HG03064 (cell line): ENCODE data around the gene CAGE1.
"Not testable (repeated sequence)": the region's sequence is repeated elsewhere in the genome, so short reads cannot be mapped to it uniquely, and the experiment has no call there.

Experiments used
- ATAC-seq: cut with Tn5 transposase; IDR thresholded peaks from one replicate; pipeline ENCODE4 v1.9.1; 2021; ENCODE audit warnings: low read depth; ENCODE audit not compliant: unreplicated experiment

Gene CAGE1

DNA sequence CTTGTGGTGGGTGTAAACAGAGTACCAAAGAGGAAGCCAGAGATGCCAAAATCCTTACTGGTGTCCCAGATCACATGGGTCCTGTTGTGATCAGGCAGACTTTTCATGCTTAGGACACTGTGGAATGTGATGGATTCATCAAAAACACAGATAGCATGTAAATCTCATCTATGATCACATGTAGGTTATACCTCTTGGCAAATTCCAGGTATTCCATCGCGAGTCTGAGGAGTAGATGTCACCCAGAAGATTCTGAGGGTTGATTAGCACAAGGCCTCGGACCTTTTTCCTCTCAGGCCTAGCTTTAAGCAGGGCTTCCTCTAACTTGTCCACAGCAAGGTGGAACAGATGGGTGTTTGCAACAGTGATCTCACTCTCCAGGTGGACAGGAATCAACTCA is 48.3 kb downstream of the CAGE1 start:
- no peak for ATAC-seq

DNA sequence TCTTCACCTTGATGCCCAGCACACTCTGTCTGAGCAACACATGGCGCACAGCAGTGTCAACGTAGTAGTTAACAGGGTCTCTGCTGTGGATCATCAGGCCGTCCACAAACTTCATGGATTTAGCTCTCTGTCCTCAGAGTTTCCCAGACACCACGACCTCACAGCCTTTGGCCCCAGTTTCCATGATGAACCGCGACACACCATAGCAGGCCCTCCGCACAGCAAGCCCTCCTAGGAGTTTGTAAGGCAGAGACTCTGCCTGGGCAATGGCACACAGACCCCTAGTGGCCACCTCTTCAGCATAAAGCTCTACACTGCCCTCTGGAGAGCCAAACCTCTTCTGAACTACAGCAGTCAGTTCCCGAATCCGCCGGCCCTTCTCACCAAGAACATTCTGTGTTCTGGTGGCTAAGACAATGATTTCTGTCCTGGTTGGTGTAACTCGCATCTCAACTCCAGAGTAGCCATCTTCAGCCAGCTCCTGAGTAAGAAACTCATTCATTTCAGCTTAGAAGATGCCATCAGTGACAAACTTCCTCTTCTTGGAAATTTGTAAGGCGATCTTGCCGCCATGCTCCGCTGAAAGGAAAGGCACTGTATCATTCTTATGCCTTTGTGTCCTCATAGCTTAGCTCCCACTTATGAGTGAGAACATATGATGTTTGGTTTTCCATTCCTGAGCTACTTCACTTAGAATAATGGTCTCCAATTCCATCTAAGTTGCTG is 50.4 kb downstream of the CAGE1 start:
- not testable (repeated sequence) for ATAC-seq

DNA sequence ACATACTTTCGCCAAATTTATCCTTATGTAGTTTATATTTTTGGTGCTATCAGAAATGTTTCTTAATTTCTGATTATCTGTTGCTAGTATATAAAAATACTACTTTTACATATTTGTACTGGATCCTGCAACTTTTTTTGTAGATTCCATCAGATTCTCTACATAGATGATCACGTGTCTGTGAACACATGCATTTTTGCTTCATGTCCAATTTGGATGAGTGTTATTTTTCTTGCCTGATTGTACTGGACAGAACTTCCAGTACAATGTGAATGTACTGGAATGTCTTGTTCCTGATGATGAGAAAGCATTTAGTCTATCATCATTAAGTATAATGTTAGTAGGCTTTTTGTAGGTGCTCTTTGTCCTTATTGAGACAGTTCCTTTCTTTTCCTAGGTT is 51.5 kb downstream of the CAGE1 start:
- ATAC-seq, result no peak

DNA sequence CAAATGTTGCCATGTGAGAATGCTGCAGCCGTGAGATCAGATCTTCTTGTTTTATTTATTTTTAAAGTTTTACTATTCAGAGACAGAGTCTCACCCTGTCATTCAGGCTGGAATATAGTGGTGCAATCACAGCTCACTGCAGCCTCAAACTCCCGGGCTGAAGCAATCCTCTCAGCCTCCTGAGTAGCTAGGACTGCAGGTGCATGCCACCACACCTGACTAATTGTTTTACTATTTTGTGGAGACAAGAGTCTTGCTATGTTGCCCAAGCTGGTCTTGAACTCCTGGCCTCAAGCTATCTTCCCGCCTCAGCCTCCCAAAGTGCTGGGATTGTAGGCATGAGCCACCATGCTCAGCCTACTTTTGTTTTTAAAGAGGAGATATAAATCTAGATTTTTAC is 54.0 kb downstream of the CAGE1 start:
- no peak for ATAC-seq

DNA sequence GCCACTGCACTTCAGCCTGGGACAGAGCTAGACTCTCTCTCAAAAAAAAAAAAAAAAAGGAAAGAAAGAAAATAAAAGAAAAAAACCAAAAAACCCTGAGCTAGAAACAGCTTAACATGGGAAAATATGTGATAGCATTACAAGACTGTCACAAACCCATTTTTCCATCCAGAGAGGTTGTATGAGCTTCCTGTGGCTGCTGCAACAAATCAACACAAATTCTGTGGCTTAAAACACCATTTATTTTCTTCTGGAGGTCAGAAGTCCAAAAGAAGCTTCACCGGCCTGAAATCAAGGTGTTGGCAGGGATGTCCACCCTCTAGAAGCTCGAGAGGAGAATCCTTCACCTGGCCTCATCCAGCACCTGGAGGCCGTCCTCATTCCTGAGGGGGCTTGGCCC is 54.9 kb downstream of the CAGE1 start:
- ATAC-seq, result no peak

DNA sequence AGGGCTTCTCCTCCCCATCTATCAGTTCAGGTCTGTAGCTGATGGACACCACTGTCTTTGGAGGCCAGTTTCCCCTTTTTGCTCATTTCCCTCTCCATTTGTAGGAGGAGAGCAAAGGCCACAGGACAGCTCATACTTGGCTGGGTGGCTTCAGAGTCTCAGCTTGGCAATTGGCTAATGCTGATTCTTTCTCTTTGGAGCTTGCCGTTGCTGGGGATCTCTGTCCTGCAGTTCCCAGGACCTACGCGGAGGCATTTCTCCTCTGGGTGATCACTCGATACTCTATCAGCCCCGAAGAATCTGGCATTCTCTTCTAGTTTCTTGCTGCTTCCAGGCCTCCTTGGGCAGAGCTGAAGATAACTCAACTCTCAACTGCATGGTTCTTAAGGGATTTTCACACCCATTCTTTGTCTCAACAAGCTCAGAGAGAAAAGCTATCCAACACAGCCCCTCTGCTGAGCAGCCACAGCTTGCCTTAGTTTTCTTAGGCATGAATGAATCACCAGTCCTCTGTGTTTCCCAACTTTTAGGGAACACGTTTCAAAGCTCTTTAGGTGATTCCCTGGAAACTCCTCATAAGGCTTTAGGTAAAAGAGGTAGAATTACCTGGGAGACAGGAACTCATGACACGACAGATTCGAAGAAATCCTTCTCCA is 57.3 kb downstream of the CAGE1 start:
- ATAC-seq, result no peak

DNA sequence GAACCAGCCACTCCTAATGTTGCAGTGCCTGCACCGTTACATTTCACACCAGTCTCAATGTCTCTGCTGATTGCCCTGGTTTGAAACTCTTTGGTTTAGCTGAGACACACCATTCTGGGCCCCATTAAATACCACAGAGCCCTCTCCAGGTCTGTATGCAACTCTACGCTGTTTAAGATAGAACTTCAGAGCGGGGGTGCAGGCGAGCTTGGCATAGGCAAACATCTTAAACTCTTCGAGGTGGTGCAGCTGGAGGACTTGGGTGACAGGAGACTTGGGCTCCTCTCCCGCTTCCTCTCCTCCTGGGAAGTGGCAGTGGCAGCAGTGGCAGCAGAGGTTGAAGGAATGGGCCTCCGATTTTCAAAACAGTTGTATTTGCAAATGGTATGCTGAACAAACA is 58.1 kb downstream of the CAGE1 start:
- ATAC-seq, result no peak

DNA sequence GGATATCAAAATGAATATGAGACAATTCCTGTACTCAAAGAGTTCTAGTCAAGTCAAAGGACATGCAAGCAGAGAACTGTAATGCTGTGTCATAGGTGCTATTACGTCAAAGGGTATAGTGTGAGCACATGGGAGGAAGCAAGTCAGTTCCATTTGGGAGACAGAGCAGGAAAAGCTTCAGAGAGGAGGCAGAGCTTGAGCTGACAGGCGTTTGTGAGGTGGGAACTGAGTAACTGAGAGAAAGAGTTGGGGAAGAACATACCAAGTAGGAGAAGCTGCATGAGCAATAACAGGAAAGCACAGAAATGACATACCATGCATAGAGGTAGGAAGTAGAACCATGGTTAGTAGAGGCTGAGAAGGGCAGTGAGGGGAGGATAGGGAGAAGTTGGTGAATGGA is 61.3 kb downstream of the CAGE1 start:
- no peak for ATAC-seq

DNA sequence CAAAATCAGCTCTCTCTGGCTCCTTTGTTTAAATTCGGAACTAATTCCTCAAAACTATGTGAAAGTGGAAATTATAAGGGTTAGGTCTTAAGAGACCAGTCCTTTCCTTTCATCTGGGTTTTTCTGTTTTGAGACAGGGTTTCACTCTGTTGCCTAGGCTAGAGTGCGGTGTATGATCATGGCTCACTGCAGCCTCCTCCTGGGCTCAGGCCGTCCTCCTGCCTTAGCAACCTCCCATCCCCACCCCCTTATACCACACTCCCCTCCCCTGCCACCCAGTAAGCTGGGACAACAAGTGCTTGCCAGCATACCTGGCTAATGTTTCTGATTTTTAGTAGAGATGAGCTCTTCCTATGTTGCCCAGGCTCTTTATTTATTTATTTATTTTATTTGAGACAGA is 63.8 kb downstream of the CAGE1 start:
- ATAC-seq, result no peak

DNA sequence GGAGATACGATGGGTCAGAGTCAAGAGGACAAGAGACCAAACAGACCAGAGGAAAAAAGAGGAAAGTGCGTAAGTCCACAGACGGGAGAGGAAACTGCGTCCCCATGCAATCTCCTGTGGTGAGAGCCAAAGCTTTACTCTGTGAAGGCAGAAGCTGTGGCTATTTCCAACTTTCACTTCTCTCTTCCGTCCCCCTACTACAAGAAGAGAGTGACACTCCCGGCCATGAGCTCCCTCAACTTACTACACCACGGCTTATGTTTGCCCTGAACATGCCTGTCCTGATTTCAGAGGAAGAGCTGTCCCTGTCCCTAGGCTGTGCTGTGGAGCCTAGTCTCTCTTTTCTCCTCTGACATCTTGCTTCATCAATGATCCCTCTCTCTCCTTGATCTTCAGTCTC is 65.0 kb downstream of the CAGE1 start:
- ATAC-seq, result no peak

DNA sequence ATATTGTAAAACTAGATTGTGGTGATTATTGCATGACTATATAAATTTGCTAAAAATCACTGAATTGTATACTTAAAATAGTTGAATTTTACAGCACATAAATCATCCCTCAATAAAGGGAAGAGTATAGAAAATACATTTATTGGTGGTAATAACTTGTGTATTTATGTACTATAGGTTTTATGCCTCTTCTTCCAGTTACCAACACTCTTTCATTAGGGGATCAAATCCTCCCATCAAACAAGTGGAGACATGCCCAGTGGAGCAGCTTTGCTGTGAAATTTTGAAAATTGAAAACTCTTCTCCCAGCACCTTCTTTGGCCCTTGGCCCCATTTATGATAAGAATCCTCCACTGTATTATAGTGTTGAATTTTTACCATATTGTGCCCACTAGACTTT is 66.5 kb downstream of the CAGE1 start:
- no peak for ATAC-seq

DNA sequence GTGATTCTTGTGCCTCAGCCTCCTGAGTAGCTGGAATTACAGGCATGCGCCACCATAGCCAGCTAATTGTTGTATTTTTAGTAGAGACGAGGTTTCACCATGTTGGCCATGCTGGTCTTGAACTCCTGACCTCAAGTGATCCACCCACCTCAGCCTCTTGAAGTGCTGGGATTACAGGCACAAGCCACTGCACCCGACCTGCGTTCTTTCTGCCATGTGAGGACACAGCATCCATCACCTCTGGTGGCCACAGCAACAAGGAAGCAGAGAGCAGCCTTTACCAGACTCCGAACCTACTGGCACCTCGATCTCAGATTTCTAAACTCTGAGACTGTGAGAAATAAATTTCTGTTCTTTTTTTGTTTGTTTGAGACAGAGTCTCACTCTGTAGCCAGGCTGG is 67.7 kb downstream of the CAGE1 start:
- not testable (repeated sequence) for ATAC-seq

DNA sequence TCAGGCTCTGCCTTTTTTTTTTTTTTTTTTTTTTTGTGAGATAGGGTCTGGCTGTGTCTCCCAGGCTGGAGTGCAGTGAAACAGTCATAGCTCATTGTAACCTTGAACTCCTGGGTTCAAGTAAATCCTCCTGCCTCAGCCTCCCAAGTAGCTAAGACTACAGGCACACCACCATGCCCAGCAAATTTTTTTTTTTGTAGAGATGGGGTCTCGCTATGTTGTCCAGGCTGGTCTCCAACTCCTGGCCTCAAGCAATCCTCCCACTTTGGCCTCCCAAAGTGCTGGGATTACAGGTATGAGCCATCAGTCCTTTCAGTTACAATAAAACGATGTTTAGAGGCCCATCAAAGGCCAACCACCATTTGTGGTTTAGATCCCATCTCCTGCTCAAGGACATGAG is 70.1 kb downstream of the CAGE1 start:
- not testable (repeated sequence) for ATAC-seq

DNA sequence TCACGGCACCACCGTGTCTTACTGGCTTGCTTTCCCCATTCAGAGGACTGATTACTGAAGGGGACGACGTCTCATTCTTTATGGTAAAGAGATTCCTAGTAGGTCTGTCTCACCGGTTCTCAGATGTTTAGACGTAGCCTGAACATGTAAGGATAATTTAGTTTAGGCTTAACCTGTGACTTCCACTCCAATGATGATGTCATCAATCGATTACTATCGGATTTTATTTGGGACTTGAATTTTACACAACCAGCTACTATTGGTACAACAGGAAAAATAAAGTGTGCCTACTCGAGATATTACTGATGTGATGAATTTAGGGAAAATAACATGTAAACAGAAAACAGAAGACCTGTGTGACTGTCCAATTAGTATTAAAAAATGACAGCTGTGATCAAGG is 72.0 kb downstream of the CAGE1 start:
- no peak for ATAC-seq

DNA sequence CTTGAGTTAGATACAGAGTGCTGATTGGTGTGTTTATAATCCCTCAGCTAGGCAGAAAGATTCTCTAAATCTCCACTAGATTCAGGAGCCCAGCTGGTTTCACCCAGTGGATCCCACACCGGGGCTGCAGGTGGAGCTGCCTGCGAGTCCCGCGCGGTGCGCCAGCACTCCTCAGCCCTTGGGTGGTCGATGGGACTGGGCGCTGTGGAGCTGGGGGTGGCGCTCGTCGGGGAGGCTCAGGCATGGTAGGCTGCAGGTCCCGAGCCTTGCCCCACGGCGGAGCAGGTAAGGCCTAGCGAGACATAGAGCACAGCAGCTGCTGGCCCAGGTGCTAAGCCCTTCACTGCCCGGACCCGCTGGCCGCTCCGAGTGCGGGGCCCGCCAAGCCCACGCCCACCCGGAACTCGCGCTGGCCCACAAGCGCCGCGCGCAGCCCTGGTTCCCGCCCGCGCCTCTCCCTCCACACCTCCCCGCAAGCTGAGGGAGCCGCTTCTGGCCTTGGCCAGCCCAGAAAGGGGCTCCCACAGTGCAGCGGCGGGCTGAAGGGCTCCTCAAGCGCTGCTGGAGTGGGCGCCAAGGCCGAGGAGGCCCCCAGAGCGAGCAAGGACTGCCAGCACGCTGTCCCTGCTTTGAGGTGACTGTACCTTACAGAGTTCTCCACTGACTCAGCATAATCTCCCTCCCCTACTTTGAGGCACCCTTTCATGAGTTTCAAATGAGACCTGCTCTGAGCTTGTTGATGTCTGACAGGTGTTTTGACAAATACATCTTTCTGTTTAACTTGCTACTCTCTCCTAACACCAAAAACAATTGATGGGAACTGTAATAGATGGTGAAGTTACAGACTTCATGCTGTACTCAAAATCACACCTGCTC is 72.6 kb downstream of the CAGE1 start:
- no peak for ATAC-seq

DNA sequence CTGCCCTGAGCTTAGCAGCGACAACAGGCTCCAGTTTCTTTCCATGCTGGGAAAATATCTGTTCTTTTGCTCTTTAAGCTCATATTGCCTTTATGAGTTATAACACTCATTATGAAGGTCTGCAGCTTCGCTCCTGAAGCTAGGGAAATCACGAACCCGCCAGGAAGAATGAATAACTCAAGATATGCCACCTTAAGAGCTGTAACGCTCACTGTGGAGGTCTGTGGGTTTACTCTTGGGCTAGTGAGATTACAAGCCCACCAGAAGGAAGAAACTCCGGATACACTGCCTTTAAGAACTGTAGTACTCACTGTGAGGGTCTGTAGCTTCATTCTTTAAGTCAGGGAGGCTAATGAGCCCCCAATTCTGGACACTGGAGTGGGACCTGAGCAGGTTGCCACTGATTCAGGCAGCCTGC is 73.6 kb downstream of the CAGE1 start:
- ATAC-seq, result no peak

DNA sequence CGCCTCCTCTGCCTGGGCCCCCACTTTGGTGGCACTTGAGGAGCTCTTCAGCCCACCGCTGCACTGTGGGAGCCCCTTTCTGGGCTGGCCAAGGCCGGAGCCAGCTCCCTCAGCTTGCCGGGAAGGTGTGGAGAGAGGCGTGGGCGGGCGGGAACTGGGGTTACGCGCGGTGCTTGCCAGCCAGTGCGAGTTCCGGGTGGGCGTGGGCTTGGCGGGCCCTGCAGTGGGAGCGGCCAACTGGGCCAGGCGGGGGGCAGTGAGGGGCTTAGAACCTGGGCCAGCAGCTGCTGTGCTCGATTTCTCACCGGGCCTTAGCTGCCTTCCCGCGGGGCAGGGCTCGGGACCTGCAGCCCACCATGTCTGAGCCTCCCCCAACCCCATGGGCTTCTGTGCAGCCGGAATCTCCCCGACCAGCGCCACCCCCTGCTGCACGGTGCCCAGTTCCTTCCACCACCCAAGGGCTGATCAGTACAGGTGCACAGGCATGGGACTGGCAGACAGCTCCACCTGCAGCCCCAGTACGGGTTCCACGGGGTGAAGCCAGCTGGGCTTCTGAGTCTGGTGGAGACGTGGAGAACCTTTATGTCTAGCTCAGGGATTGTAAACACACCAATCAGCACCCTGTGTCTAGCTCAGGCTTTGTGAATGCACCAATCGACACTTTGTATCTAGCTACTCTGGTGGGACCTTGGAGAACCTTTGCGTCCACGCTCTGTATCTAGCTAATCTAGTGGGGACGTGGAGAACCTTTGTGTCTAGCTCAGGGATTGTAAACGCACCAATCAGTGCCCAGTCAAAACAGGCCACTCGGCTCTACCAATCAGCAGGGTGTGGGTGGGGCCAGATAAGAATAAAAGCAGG is 74.2 kb downstream of the CAGE1 start:
- ATAC-seq, result not testable (repeated sequence)

DNA sequence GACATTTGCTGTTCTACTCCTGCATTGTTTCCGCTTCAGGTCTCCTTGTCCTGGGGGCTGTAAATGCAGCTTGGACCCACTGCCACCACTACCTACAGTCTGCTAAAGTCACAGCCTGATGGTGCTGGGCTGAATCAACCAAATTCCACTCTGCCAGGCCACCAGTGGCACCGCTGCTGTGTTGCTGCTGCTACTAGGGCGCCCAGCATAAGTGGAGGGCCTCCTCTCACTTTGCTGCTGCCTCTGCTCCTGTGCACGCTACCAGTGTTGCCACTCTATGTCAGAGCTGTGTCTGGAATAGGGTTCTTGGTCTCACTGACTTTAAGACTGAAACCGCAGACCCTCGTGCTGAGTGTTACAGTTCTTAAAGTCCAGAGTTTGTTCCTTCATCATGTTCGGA is 75.1 kb downstream of the CAGE1 start:
- no peak for ATAC-seq

DNA sequence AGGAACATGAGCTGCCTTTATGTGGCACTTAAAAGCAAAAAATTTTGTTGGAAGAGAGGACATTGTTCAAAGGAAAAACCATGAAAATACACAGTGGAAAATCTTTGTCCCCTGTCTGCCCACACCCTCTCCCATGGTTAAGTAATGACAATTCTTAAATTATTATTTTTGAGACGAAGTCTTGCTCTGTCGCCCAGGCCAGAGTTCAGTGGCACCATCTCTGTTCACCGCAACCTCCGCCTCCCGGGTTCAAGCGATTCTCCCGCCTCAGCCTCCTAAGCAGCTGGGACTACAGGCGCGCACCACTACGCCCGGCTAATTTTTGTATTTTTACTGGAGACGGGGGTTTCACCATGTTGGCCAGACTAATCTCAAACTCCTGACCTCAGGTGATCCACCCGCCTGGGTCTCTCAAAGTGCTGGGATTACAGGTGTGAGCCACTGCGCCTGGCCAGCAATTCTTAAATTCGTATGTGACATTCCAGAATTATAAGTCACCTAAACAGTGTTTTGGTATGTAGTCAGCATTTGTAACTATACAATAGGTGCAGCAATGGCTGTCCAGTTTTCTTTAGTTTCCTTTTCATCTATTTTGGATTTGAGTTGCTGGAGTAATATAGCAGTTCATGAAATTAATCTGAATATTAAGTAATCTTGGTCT is 75.9 kb downstream of the CAGE1 start:
- ATAC-seq, result no peak
